GM23338 (cell line): ENCODE measurements around the gene GSG1L. TPM values are rescaled to one million over a fixed set of nuclear protein-coding genes. Genes with fewer than 3 reads are reported as not detected.

Experiments used
- ATAC-seq: fragments of 200-7000 bp; cut with Tn5 transposase; 3 replicates; pipeline ENCODE4 v1.9.1; 2020
- DNase-seq: peaks from one replicate; pipeline ENCODE4 v3.0.0-alpha.2; 2015; ENCODE audit warnings: low spot score
- H2AFZ ChIP-seq: fragments of 200-600 bp; sonication (generic); 2 replicates; pipeline ENCODE4 v1.8.0; 2016; ENCODE audit warnings: antibody characterized with exemption, mild to moderate bottlenecking, moderate library complexity
- H3F3A ChIP-seq: fragments of 200-600 bp; sonication (generic); replicated peaks from 2 replicates; pipeline ENCODE4 v1.8.0; 2017; ENCODE audit warnings: antibody characterized with exemption, mixed run types, low read depth
- H3K27ac ChIP-seq: fragments of 200-600 bp; sonication (generic); 2 replicates; pipeline ENCODE4 v1.6.1; 2016; ENCODE audit warnings: low read depth
- H3K27me3 ChIP-seq: fragments of 200-600 bp; sonication (generic); 2 replicates; pipeline ENCODE4 v1.8.0; 2016; ENCODE audit warnings: mild to moderate bottlenecking, mixed run types, moderate library complexity; ENCODE audit not compliant: insufficient read depth
- H3K36me3 ChIP-seq: fragments of 200-600 bp; sonication (generic); 2 replicates; pipeline ENCODE4 v1.8.0; 2016; ENCODE audit warnings: mild to moderate bottlenecking; ENCODE audit not compliant: insufficient read depth
- H3K4me1 ChIP-seq: fragments of 200-600 bp; sonication (generic); 2 replicates; pipeline ENCODE4 v1.8.0; 2016; ENCODE audit warnings: mild to moderate bottlenecking, moderate library complexity; ENCODE audit not compliant: insufficient read depth
- H3K4me2 ChIP-seq: fragments of 200-600 bp; sonication (generic); 2 replicates; pipeline ENCODE4 v1.7.1; 2017; ENCODE audit warnings: mixed run types
- H3K4me3 ChIP-seq: fragments of 200-600 bp; sonication (generic); 2 replicates; pipeline ENCODE4 v1.6.1; 2016; ENCODE audit warnings: mixed run types
- H3K79me2 ChIP-seq: fragments of 200-600 bp; sonication (generic); replicated peaks from 2 replicates; pipeline ENCODE4 v1.8.0; 2017; ENCODE audit warnings: mild to moderate bottlenecking; ENCODE audit not compliant: insufficient read depth
- H3K9me2 ChIP-seq: fragments of 200-600 bp; sonication (generic); 2 replicates; pipeline ENCODE4 v1.8.0; 2017; ENCODE audit not compliant: insufficient read depth
- H4K20me1 ChIP-seq: fragments of 200-600 bp; sonication (generic); replicated peaks from 2 replicates; pipeline ENCODE4 v1.8.0; 2017; ENCODE audit warnings: mild to moderate bottlenecking; ENCODE audit not compliant: insufficient read depth
- H3K27ac Mint-ChIP-seq: 2 replicates; pipeline ENCODE4 v1.8.0; 2020; ENCODE audit warnings: inconsistent platforms, mild to moderate bottlenecking, moderate library complexity, mixed read lengths
- H3K27me3 Mint-ChIP-seq: 3 replicates; pipeline ENCODE4 v1.8.0; 2022; ENCODE audit warnings: low read depth, mild to moderate bottlenecking, moderate library complexity, mixed read lengths, inconsistent platforms; ENCODE audit not compliant: insufficient read depth, poor library complexity
- H3K36me3 Mint-ChIP-seq: 3 replicates; pipeline ENCODE4 v1.8.0; 2021; ENCODE audit warnings: low read depth, mild to moderate bottlenecking, inconsistent platforms, moderate library complexity, mixed read lengths
- H3K4me1 Mint-ChIP-seq: 3 replicates; pipeline ENCODE4 v1.8.0; 2020; ENCODE audit warnings: mild to moderate bottlenecking, inconsistent platforms, mixed read lengths
- H3K4me3 Mint-ChIP-seq: 3 replicates; pipeline ENCODE4 v1.8.0; 2021; ENCODE audit warnings: moderate library complexity, mild to moderate bottlenecking, inconsistent platforms, mixed read lengths
- H3K9me3 Mint-ChIP-seq: 3 replicates; pipeline ENCODE4 v1.8.0; 2020; ENCODE audit warnings: moderate library complexity, mild to moderate bottlenecking, inconsistent platforms, mixed read lengths
- CREB1 ChIP-seq: fragments of 250-450 bp; sonication (Bioruptor Pico); IDR thresholded peaks from 2 replicates; pipeline ENCODE4 v1.5.0; 2020; ENCODE audit warnings: low read depth, mild to moderate bottlenecking, moderate library complexity
- CTCF ChIP-seq, 2 experiments: fragments of 200-600 bp in 1 of 2; sonication (generic) in 1 of 2; conservative IDR thresholded peaks; 2 replicates each; pipeline versions ENCODE4 v1.5.1 to v1.6.1; 2016 to 2017; ENCODE audit warnings: antibody characterized with exemption in 2 of 2, low read depth in 2 of 2, mild to moderate bottlenecking in 2 of 2, moderate library complexity in 1 of 2
- ETS1 ChIP-seq: IDR thresholded peaks from 2 replicates; pipeline ENCODE4 v1.6.1; 2016; ENCODE audit warnings: antibody characterized with exemption
- EZH2 ChIP-seq: fragments of 200-600 bp; sonication (generic); IDR thresholded peaks from one replicate; pipeline ENCODE4 v1.8.0; 2017; ENCODE audit warnings: antibody characterized with exemption, mild to moderate bottlenecking, low read depth; ENCODE audit not compliant: unreplicated experiment
- EZH2phosphoT487 ChIP-seq: fragments of 200-600 bp; sonication (generic); IDR thresholded peaks from one replicate; pipeline ENCODE4 v1.8.1; 2018; ENCODE audit warnings: antibody characterized with exemption; ENCODE audit not compliant: unreplicated experiment
- JUNB ChIP-seq: IDR thresholded peaks from one replicate; pipeline ENCODE4 v1.6.1; 2016; ENCODE audit warnings: antibody characterized with exemption; ENCODE audit not compliant: unreplicated experiment
- NANOG ChIP-seq: IDR thresholded peaks from 2 replicates; pipeline ENCODE4 v1.6.1; 2016; ENCODE audit warnings: antibody characterized with exemption, borderline replicate concordance
- POLR2AphosphoS5 ChIP-seq: IDR thresholded peaks from 2 replicates; pipeline ENCODE4 v1.6.1; 2016; ENCODE audit warnings: antibody characterized with exemption, low read depth
- REST ChIP-seq: IDR thresholded peaks from one replicate; pipeline ENCODE4 v1.6.1; 2018; ENCODE audit warnings: antibody characterized with exemption; ENCODE audit not compliant: unreplicated experiment
- STAT1 ChIP-seq: IDR thresholded peaks from one replicate; pipeline ENCODE4 v1.6.1; 2016; ENCODE audit warnings: antibody characterized with exemption; ENCODE audit not compliant: unreplicated experiment
- ZNF331 ChIP-seq: fragments of 250-450 bp; sonication (Bioruptor Pico); IDR thresholded peaks from 2 replicates; pipeline ENCODE4 v1.5.0; 2020; ENCODE audit warnings: low read depth, mild to moderate bottlenecking, moderate library complexity
- ZNF462 ChIP-seq: fragments of 250-450 bp; sonication (Bioruptor Pico); IDR thresholded peaks from 2 replicates; pipeline ENCODE4 v1.5.0; 2020; ENCODE audit warnings: mild to moderate bottlenecking, moderate library complexity
- polyA plus RNA-seq: library from polyadenylated mRNA; unstranded; fragments of >200 nt; fragmentation: Nextera tagmentation; extraction: Ambion mirVana; gene quantifications from 2 replicates; pipeline ENCODE4 v1.2.1, GENCODE V29; 2016
- total RNA-seq: library from RNA; depleted of rRNA; stranded (reverse); fragments of >200 nt; shearing (Covaris generic); gene quantifications from 2 replicates; pipeline ENCODE4 v1.2.3, GENCODE V29; 2014

Gene GSG1L
- total and polyA plus RNA-seq, 2 experiments from 2014 or later, result 0.36 to 0.63 TPM

- H3F3A ChIP-seq, result no peaks in the 10 kb centered on the region
- no peaks in the 10 kb centered on the region; the same call in 2 of the 3 replicates for H3K36me3 Mint-ChIP-seq
Measured at GRCh38 chr16:28072087-28072486, 8.6 kb upstream of the GSG1L start.

More at GRCh38 chr16:28072087-28072486, 8.6 kb upstream of the GSG1L start:
- H3K9me2 ChIP-seq, result no peaks in the 10 kb centered on the region
- H3K9me3 Mint-ChIP-seq, result no peaks in the 10 kb centered on the region
- H2AFZ ChIP-seq, result no peak overlapping the region
- no peak overlapping the region for H3K27ac Mint-ChIP-seq
- H3K27me3 Mint-ChIP-seq, result peaks cover 15% of the 10 kb centered on the region
- TF ChIP-seq CREB1 (CRISPR knock-in tag) (no peak), STAT1 (no peak), EZH2phosphoT487 (no peak), CTCF (conservative IDR thresholded peaks at IDR 0.05; ENCODE audit: low read depth in 2 of 2) (no peak), POLR2AphosphoS5 (no peak), ZNF462 (CRISPR knock-in tag) (no peak), ZNF331 (CRISPR knock-in tag) (no peak), JUNB (no peak), EZH2 (no peak), REST (no peak), NANOG (no peak), ETS1 (no peak)
- no peaks in the 10 kb centered on the region for H3K36me3 ChIP-seq
- H3K79me2 ChIP-seq, result no peaks in the 10 kb centered on the region
- no peak overlapping the region for H3K4me2 ChIP-seq
- H4K20me1 ChIP-seq, result no peaks in the 10 kb centered on the region
- ATAC-seq, result no peak
- H3K4me3 Mint-ChIP-seq, result no peak overlapping the region
- H3K4me3 ChIP-seq, result no peak overlapping the region
- H3K27me3 ChIP-seq, result no peaks in the 10 kb centered on the region
- no peaks in the 10 kb centered on the region for H3K4me1 ChIP-seq
- H3K27ac ChIP-seq, result no peak overlapping the region
- H3K4me1 Mint-ChIP-seq, result no peaks in the 10 kb centered on the region
- DNase-seq, result no peak
